OCI-LY3 (cell line): Measurements from ENCODE around the gene COLQ.

Source experiments
- EZH2phosphoT487 ChIP-seq: fragments of 200-600 bp; shearing (Covaris generic); IDR thresholded peaks from 2 replicates; pipeline ENCODE4 v1.6.1; 2018; ENCODE audit warnings: antibody characterized with exemption, mixed run types, low read depth
- TF ChIP-seq, protein P1 (sequence below): fragments of 200-600, 300-600 bp; sonication (generic); IDR thresholded peaks from 2 replicates; pipeline ENCODE4 v1.5.1; 2014; ENCODE audit warnings: antibody characterized with exemption, low read length, low read depth

DNA sequence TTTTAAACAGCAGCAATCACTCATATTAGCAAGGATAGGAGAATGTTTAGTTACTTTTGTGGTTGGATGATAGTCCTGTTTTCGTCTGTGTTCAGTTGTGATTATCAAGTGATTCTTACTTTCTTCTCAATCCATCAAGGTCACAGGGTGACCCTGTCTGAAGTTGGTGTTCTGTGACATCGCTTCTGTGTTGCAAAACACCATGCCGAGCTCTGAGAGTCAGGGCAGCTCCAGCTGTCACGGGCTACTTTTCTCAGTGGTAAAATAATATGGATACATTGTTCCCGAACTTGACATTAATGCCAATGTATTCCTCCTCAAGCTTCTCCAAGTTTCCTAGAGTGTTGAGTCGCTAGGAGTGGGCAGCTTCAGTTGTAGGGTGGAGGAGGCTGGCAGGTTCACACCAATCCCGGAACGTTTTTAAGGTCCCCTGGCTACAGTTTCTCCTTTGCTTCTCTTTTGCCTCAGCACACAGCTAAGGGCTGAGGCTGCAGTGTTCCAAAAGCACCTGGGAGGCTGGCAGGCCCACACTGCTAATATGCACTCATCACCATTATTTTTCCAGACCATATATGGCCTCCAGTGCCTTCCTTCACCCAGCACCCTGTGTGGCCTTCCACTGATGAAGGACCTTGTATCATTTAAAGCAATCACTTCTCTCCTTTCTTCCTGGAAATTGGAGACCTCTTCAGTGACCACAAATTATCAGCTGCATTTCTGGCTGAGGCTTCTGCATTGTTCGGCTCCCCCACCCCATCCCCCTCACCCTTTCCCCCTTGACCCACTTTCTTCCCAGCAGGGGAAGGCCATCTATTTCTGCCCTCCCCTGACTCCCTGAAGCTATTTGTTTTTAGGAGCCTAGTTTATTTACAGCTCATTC is 25.8 kb downstream of the COLQ start:
- TF ChIP-seq EZH2phosphoT487: no peak
- TF ChIP-seq, protein P1, sequence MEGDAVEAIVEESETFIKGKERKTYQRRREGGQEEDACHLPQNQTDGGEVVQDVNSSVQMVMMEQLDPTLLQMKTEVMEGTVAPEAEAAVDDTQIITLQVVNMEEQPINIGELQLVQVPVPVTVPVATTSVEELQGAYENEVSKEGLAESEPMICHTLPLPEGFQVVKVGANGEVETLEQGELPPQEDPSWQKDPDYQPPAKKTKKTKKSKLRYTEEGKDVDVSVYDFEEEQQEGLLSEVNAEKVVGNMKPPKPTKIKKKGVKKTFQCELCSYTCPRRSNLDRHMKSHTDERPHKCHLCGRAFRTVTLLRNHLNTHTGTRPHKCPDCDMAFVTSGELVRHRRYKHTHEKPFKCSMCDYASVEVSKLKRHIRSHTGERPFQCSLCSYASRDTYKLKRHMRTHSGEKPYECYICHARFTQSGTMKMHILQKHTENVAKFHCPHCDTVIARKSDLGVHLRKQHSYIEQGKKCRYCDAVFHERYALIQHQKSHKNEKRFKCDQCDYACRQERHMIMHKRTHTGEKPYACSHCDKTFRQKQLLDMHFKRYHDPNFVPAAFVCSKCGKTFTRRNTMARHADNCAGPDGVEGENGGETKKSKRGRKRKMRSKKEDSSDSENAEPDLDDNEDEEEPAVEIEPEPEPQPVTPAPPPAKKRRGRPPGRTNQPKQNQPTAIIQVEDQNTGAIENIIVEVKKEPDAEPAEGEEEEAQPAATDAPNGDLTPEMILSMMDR: no peak
